GM13977 (cell line): Measurements from ENCODE around the gene TCF12.

Source experiments
- DNase-seq: peaks from one replicate; pipeline ENCODE4 v3.0.0; 2012; ENCODE audit warnings: low spot score
- CTCF ChIP-seq: IDR thresholded peaks from 2 replicates; pipeline ENCODE4 v1.5.1; 2012; ENCODE audit warnings: mild to moderate bottlenecking, control low read depth; ENCODE audit not compliant: insufficient read depth; ENCODE audit errors: extremely low read depth, missing control alignments
- in situ Hi-C: fragments of 300-500 bp; cut with MboI; formaldehyde crosslinking; loops from one replicate; pipeline ENCODE4 v1.12.0; 2022; ENCODE audit warnings: low sequenced_read_pairs, low pct_unique_long_range_greater_than_20kb, mixed read lengths, inconsistent platforms; ENCODE audit not compliant: unreplicated experiment

The TCF12 gene

DNA sequence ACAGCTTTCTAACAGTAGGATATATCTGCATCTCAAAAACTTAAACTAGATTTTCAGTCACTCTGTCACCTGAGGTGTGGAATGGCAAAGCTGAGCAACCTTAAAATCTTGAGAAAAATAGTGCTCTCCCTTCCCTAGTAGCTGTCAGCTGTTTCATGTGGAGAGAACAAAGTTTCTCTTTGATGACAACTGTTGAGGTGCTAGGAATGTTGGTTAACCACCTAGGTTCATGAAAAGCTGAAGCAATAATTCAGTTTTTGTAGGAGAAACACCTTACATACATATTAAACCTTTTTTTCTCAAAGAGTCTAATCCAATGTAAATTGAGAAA is 40.8 kb downstream of the TCF12 start:
- no peak for DNase-seq
- in situ Hi-C loops = no loop called here
- no peak for TF ChIP-seq CTCF

DNA sequence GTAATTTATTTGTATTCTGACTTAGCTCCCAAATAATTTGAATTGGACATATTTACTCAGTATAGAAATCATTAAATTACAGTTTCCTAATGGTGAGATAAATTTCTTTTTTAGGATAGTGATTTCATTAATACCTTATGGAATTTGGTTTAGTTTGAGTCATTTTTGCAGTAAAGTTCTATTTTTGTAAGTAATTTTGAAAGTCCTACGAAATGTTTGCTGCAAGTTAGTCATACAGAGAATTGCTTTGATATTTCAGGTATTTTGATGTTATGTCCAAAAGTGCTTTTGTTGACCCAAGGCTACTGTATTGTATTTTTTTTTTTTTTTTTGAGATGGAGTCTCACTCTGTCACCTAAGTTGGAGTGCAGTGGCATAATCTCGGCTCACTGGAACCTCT is 41.7 kb downstream of the TCF12 start:
- TF ChIP-seq CTCF = no peak
- in situ Hi-C loops = no loop called here
- DNase-seq = peak; percentile 12

DNA sequence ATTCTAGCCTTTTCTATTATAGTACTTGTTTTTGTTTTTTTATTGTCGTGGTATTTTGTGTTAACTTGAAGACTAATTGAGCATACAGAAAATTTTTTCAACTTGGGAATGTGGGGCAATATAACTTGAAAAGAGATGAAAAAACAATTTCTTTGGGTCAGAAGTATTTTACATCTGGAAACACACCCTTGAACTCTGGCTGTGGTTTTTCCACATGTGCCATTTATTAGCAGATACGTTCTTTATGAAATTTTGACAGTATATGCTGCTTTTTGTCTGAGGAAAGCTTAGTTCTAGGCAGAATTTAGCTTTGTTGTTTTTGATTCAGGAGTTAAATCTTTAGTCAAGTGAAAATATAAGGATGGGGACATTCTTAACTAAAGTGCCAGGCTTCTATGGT is 44.7 kb downstream of the TCF12 start:
- no peak for DNase-seq
- in situ Hi-C loops = no loop called here
- no peak for TF ChIP-seq CTCF

- DNase-seq = no peak
- in situ Hi-C loops = no loop called here
- no peak for TF ChIP-seq CTCF
These were observed 45.3 kb downstream of the TCF12 start for GRCh38 chr15:56963710-56964109.

DNA sequence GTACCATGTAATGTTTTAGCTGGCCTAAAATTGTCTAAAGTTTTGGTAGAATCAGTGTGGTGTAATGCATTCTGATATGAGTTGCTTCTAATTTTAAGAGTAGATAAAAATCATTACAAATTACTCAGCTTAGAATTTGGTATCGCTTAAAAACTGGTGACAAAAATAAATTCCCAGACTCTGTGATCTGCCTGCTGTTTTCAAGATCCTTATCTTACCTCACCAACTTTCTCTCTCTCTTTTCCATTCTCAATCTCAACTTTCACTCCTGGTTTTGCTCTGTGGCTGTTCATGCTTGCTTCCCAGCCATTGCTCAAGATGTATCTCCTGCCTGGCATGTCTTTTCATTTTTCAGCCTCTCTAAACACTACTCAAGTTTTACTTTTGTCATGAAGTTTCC is 45.7 kb downstream of the TCF12 start:
- in situ Hi-C loops = no loop called here
- TF ChIP-seq CTCF = no peak
- peak; percentile 12 for DNase-seq

DNA sequence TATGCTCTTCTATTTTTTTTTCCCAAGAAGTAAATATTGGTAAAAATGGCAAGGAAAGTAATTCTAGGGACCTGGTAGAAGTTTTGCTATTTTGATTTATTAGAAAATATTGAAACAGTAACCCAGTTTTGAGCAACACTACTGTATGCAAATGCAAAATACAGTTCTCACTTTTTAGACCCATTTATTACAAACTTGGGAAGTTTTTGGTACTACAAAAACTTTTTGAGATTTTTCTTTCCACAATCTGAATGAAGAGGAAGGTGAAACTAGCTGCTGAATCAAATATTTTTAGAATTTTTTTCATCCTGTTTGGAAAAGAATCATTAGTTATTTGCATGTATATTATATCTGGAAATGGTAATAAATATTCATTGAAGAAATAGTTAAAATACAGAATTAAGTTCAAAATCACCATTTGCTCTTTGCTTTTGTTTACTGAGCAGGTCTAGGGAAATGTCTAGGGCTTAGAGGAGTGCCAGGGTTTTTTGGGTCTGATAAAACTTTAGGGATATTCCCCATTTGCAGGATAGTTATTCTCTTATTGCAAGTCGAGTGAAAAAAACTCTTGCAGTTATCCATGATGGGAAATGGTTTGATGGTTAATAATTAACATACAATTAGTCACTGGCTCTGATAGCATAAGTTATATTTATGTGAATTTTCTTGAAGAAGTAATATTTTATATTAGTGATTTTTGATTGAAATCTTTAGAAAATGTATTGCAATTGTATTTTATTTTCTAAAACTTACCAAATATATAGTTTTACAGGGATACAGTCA is 47.0 kb downstream of the TCF12 start:
- DNase-seq = no peak
- in situ Hi-C loops = no loop called here
- no peak for TF ChIP-seq CTCF

DNA sequence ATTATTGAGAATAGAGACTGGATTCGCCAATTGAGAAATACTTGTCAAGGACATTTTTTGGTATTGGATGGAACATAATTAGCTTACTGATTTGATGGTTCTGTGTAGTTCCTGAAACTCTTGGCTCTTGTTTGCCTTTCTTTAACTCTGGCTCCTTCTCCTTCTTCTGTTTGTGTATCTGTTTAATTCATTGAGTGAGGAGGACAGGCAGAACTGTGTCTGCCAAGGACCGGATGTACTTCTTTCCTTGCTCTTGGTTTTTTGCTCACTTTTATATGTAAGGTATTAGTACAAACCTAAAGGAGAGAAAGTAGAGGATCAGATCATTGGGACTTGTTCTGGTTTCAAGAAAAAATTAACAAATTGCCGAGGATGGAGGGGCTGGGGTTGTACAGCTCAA is 48.9 kb downstream of the TCF12 start:
- no peak for TF ChIP-seq CTCF
- DNase-seq = no peak
- in situ Hi-C loops = no loop called here
